ENCODE data around the gene STMND1.

DNA sequence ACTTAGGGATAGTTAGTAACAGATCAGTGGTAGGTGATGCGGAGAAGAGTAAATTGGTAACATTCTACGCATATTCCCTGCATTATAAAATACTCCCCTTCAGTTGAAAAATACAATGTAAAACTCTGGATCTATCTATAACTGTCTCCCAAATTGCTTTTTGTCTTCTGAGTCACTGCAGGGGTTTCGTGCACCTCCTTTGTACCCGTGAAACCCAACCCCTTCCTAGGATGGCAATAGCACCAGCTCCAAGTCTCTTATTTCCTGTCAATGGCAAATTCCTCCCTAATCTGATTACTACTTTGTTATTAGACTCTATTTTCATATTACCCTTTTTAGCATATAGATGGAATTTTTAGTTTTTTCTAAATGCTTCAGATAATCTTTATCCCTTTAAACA is 20.6 kb upstream of the STMND1 start:
- TF ChIP-seq CTCF (IDR thresholded peaks at IDR 0.05), result no peak
- no peak for TF ChIP-seq POLR2A (IDR thresholded peaks at IDR 0.05)
- no peak for TF ChIP-seq POLR2AphosphoS5 (IDR thresholded peaks at IDR 0.05)
- no peak for TF ChIP-seq EP300 (IDR thresholded peaks at IDR 0.05)
